MM.1S (cell line): ENCODE results near the gene UBE2QL1.

ENCODE experiments used
- EZH2 ChIP-seq: fragments of 300-600 bp; sonication (generic); optimal IDR thresholded peaks from 2 replicates; pipeline ENCODE3; 2017; ENCODE audit warnings: low read depth, mild to moderate bottlenecking, antibody characterized with exemption, low read length, mixed read lengths
- EZH2phosphoT487 ChIP-seq: fragments of 300-600 bp; sonication (generic); IDR thresholded peaks from 2 replicates; pipeline ENCODE4 v1.6.1; 2018; ENCODE audit warnings: antibody characterized with exemption, low read length
- TF ChIP-seq, protein P1 (sequence below): fragments of 300-600 bp; sonication (generic); IDR thresholded peaks from 2 replicates; pipeline ENCODE4 v1.5.1; 2016; ENCODE audit warnings: antibody characterized with exemption, low read length, mixed read lengths

DNA sequence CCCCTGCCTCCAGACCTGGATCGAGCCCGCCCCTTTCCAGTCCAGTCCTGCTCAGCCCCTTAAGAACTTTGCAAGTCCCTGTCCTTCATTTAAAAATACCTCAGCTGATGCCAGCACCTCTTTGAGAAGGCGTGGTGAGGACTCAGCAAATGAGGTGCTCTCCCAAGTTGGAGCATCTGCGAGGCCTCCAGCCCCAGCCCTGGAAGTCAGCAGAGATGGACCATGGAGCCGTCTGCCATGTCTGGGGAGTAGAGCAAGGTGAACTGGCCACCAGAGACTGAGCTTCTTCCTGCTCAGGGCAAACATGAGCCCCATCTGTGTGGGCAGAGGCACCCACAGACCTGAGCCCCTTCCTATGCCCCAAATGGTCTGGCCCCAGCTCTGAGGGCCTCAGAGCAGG, 71.5 kb downstream of the UBE2QL1 start:
- TF ChIP-seq, protein P1, sequence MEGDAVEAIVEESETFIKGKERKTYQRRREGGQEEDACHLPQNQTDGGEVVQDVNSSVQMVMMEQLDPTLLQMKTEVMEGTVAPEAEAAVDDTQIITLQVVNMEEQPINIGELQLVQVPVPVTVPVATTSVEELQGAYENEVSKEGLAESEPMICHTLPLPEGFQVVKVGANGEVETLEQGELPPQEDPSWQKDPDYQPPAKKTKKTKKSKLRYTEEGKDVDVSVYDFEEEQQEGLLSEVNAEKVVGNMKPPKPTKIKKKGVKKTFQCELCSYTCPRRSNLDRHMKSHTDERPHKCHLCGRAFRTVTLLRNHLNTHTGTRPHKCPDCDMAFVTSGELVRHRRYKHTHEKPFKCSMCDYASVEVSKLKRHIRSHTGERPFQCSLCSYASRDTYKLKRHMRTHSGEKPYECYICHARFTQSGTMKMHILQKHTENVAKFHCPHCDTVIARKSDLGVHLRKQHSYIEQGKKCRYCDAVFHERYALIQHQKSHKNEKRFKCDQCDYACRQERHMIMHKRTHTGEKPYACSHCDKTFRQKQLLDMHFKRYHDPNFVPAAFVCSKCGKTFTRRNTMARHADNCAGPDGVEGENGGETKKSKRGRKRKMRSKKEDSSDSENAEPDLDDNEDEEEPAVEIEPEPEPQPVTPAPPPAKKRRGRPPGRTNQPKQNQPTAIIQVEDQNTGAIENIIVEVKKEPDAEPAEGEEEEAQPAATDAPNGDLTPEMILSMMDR = no peak
- TF ChIP-seq EZH2phosphoT487 (no peak), EZH2 (no peak)
